NAMALWA (cell line): Measurements from ENCODE around the gene APCDD1.
"Not testable (repeated sequence)": the region's sequence is repeated elsewhere in the genome, so short reads cannot be mapped to it uniquely, and the experiment has no call there.

Experiments
- DNase-seq: peaks from one replicate; pipeline ENCODE4 v3.0.0-alpha.2; 2015; ENCODE audit warnings: low spot score

Gene APCDD1

GRCh38 chr18:10525697-10526560 lies 71.5 kb downstream of the APCDD1 start, which contains the start of gene NAPG:
NAPG (plus strand) TSS chr18:10526027; CDS start chr18:10526103, 76 bp downstream.
- DNase-seq: peak; percentile 95

GRCh38 chr18:10526561-10526949 lies 72.1 kb downstream of the APCDD1 start:
- DNase-seq: no peak

GRCh38 chr18:10528439-10528838 lies 74.0 kb downstream of the APCDD1 start:
- DNase-seq: no peak

GRCh38 chr18:10530002-10530401 lies 75.6 kb downstream of the APCDD1 start:
- DNase-seq: no peak

- DNase-seq: no peak
Observed at GRCh38 chr18:10530852-10531251, 76.4 kb downstream of the APCDD1 start.

GRCh38 chr18:10533111-10533510 lies 78.7 kb downstream of the APCDD1 start:
- no peak for DNase-seq

- no peak for DNase-seq
Observed at GRCh38 chr18:10536280-10536679, 81.8 kb downstream of the APCDD1 start.

GRCh38 chr18:10537765-10538164 lies 83.3 kb downstream of the APCDD1 start:
- DNase-seq: no peak

- not testable (repeated sequence) for DNase-seq
Observed at GRCh38 chr18:10539124-10539523, 84.7 kb downstream of the APCDD1 start.
